ENCODE measurements around the gene FGFRL1.
"Not testable (repeated sequence)": the region's sequence is repeated elsewhere in the genome, so short reads cannot be mapped to it uniquely, and the experiment has no call there.

Gene FGFRL1

GRCh38 chr4:992297-993110 is 18.9 kb upstream of the FGFRL1 start:
- DNase-seq (ENCODE audit: low read depth, low spot score), result no peak

DNA sequence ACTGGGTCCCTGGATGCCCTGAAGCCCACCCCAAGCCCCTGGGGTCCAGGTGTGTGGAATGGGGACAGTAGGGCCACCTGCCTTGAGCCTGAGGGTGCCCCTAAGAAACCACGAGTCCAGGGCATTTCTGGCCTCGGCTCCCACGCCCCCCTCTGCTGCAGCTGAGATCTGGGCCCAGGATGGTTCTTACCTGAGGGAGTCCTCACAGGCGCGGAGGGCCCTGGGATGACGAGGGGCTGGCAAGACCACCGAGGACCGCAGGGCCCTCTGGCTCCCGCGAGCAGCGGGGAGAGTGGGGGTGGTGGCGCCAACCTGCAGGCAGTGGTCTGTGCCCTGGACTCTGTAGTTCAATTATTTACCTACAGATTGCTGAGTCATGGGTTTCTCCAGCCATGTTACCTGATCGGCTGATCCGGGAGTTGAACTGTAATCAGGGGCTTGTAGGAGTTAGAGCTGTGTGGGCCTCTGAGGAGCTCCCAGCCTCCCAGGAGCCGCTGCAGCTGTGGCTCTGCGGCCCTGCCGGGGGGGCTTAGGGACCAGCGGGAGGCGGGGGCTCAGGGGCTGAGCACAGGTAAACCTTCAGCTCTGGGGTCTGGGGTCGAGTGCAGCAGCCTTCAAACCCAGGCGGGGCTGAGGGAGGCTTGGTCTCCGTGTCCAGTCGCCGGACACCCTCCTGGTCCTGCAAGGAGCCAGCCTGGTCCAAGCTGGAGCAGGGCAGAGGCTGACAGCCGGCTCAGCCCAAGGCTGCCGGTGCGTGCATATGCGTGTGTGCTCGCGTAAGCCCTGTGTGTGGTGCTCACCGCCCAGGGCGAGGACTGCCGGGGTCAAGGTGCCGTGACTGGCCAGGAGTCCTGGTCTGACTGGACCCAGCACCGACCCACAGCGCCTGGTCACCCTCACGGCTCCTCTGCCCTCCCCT is 18.1 kb upstream of the FGFRL1 start, which contains the start of gene SLC26A1:
SLC26A1 (minus strand) TSS at position 294 of the 919 bp plus-strand sequence. CDS start 1,701 bp downstream, outside the sequence.
- no peak for DNase-seq (ENCODE audit: low read depth, low spot score)

- no peak for DNase-seq (ENCODE audit: low read depth, low spot score)
Measured at GRCh38 chr4:995311-996026, 16.0 kb upstream of the FGFRL1 start.

GRCh38 chr4:996030-996996 is 15.1 kb upstream of the FGFRL1 start:
- DNase-seq (ENCODE audit: low read depth, low spot score), result no peak

DNA sequence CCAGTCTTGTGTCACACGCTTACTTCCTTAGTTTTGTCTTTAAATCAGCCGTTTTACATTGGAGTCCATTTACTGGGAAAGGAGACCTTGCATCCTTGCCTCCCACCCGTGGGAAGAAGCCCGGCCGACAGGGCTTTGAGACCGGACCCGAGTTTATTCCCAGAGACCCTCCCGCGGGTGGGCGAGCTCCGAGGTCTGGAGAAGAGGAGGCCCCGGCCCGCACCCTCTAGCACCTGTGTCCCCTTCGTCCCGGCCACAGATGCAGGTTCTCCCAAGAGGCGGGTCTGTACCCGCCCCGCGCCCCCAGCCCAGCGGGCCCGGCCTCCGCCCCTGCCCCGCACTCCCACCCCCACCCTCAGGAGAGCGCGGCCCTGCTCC is 14.4 kb upstream of the FGFRL1 start:
- DNase-seq (ENCODE audit: low read depth, low spot score), result no peak

DNA sequence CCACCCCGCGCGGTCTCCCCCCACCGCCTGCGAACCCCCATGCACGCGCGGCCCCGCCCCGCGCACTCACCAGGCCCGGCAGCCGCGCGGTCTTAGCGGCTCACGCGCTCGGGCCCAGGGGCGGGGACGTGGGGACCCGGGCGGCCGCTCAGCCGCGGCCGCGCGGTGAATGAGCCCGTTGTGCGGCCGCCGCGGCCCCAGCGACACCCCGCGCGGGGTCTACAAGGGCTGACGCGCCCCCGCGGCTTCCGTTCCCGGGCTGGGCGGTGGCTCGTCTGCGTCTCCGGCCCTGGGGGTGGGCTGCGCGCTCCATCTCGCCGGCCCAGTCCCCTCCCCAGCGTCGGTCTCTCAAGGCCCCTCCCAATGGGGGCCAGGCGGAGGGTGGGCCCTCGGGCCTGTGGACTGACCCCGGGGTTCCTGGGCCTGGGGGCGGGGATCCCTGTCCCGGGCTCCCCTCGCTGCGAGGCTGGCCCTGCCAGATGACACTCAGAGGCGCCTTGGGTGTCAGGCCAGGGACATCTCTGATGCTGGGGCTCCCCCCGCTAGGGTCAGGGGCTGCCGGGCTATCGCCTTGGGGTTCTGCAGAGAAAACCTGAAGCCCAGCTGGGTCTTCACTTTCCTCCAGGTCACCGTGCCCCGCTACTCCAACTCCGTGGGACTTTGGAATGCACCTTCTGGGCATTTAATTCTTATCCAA is 13.9 kb upstream of the FGFRL1 start:
- DNase-seq (ENCODE audit: low read depth, low spot score), result no peak

DNA sequence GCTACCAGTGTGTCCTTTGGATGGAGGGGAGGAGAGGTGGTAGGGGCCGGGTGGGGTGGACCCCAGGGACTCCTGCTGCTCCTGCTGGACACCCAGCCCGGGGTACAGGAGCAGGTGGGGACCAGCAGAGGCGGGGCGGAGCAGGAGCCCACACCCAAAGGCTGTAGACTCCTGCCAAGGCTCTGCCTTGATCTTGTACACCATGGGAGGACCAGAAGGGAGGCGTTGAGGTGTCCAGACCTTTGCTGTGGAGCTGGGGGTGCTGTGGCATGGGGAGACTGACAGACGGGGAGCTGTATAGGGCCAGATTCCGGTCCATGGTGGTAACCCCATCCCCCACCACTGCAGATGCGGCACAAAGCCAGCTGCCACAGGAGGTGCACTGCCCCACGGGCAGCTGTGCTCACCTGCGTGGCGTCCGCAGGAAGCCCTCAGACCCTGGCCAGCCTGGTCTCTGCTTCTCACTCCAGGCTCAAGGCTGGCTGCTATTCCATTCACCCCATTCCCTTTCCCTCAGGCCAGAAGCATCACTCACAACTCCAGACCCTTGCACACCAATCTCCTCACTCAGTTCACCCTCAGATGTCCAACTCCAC is 13.2 kb upstream of the FGFRL1 start:
- DNase-seq (ENCODE audit: low read depth, low spot score), result no peak

- DNase-seq (ENCODE audit: low read depth, low spot score), result not testable (repeated sequence)
Measured at GRCh38 chr4:999240-999863, 12.1 kb upstream of the FGFRL1 start.

DNA sequence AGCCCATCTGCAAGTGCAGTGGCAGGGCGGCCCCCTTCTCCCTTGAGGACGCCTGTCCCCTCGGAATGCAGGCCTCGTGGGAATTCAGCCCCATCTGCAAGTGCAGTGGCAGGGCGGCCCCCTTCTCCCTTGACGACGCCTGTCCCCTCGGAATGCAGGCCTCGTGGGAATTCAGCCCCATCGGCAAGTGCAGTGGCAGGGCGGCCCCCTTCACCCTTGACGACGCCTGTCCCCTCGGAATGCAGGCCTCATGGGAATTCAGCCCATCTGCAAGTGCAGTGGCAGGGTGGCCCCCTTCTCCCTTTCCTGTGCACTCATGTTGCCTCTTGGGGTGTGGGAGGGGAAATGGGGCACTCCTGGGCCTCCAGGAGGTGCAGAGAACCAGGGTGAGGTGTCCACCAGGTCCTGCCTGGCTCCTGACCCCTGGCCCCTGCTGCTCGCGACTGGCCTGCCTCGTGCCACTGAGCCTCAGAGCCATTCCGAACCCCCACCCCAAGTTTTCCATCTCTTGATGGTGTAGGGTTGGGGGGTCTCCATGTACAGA is 11.5 kb upstream of the FGFRL1 start:
- no peak for DNase-seq (ENCODE audit: low read depth, low spot score)

DNA sequence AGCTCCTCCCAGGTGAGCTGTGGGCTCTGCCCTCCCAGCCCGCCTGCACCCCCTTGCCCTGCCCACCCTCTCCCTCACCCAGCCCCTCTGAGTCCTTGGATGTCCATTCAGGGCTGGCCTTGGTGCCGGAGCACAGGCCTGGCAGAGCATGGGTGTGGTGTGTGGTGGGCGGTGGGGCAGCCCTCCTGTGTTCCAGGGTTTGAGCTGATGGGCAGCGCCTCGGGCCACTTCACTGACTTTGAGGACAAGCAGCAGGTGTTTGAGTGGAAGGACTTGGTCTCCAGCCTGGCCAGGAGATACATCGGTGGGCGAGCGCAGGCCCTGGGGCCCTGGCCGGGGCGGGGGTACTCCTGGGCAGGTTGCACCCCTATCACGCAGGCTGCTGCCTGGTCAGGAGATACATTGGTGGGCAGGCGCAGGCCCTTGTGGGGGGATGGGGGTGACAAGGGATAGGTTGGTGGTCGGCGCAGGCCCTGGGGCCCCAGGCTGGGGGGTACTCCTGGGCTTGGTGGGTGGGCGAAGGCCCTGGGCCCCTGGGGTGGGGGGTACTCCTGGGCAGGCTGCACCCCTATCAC is 10.7 kb upstream of the FGFRL1 start:
- no peak for DNase-seq (ENCODE audit: low read depth, low spot score)

- DNase-seq (ENCODE audit: low read depth, low spot score), result no peak
Measured at GRCh38 chr4:1001561-1002130, 9.8 kb upstream of the FGFRL1 start.

DNA sequence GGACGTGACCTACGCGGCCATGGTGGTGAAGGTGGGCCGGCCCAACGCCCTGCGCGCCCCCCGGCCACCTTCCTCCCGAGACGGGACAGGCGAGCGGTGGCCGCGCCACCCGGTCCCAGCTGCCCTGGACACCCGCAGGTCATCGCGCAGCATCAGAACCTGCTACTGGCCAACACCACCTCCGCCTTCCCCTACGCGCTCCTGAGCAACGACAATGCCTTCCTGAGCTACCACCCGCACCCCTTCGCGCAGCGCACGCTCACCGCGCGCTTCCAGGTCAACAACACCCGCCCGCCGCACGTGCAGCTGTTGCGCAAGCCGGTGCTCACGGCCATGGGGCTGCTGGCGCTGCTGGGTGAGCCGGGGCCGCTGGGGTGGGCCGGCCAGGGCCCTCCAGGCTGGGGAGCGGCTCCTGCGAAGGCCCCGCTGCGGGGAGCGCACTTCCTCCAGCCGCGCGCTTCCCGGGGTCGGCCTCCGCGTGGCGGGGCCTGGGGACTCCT is 9.2 kb upstream of the FGFRL1 start:
- DNase-seq (ENCODE audit: low read depth, low spot score), result no peak

DNA sequence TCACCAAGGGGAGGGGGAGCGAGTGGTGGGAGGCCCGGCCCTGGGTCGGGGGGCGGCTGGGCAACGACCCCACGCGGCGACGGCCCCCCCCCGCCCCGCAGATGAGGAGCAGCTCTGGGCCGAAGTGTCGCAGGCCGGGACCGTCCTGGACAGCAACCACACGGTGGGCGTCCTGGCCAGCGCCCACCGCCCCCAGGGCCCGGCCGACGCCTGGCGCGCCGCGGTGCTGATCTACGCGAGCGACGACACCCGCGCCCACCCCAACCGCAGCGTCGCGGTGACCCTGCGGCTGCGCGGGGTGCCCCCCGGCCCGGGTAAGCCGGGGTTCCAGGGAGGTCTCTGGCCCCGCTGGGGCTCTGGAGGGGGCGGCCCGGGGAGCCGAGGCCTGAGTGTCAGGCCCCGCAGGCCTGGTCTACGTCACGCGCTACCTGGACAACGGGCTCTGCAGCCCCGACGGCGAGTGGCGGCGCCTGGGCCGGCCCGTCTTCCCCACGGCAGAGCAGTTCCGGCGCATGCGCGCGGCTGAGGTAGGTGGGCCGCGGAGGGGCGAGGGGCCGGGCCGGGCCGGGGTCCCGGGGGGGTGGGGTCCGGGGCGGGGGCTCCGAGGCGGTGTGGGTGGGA is 8.7 kb upstream of the FGFRL1 start:
- DNase-seq (ENCODE audit: low read depth, low spot score), result no peak

GRCh38 chr4:1003271-1004070 is 8.0 kb upstream of the FGFRL1 start:
- no peak for DNase-seq (ENCODE audit: low read depth, low spot score)

GRCh38 chr4:1004071-1004418 is 7.4 kb upstream of the FGFRL1 start:
- no peak for DNase-seq (ENCODE audit: low read depth, low spot score)

GRCh38 chr4:1004557-1005485 is 6.6 kb upstream of the FGFRL1 start:
- no peak for DNase-seq (ENCODE audit: low read depth, low spot score)

All from brain pericyte (primary cell).